HepG2 (cell line): ENCODE measurements around the gene SRSF8. TPM values are rescaled to one million over a fixed set of nuclear protein-coding genes. Genes with fewer than 3 reads are reported as not detected.

ENCODE experiments used
- ATAC-seq: fragments of 200-7000 bp; cut with Tn5 transposase; 3 replicates; pipeline ENCODE4 v1.9.1; 2020; ENCODE audit warnings: mild to moderate bottlenecking, moderate library complexity
- BruUV-seq: library from RNA; stranded (reverse); fragments of 400-500 nt; replicated peaks from 2 replicates; lab custom pipeline; 2021; lab: Mats Ljungman, UMichigan
- CTCF ChIA-PET: fragments of 300-600 bp; formaldehyde crosslinking; extraction: SDS; loops from one replicate; lab custom pipeline; 2021; ENCODE audit warnings: low total read pairs, inconsistent platforms, low intra/inter-chr PET ratio; lab: Yijun Ruan, JAX
- POLR2A ChIA-PET: fragments of 350-600 bp; sonication (Branson Sonifier 250); formaldehyde crosslinking; loops from one replicate; lab custom pipeline; 2020; ENCODE audit warnings: antibody characterized with exemption, inconsistent platforms; lab: Yijun Ruan, JAX
- DNase-seq: peaks from one replicate; pipeline ENCODE4 v3.0.0-alpha.2; 2015; ENCODE audit warnings: low spot score
- FAIRE-seq: peaks from 3 replicates; lab custom pipeline; 2011; peaks lifted over from hg19 to GRCh38; lab: Jason Lieb, UNC
- H2AFZ ChIP-seq: one replicate; pipeline ENCODE4 v1.6.1; 2011; ENCODE audit warnings: low read length, inconsistent platforms
- H3K27ac ChIP-seq: fragments of 300-600 bp; 3 replicates; pipeline ENCODE4 v1.8.0; 2011; ENCODE audit warnings: mixed run types, mild to moderate bottlenecking, mixed read lengths, low read length, inconsistent platforms; ENCODE audit not compliant: insufficient read depth; ENCODE audit errors: extremely low read length
- H3K27me3 ChIP-seq, 2 experiments: fragments of 200-600 bp in 1 of 2; 2 replicates in 1 of 2; 3 replicates in 1 of 2; pipeline versions ENCODE4 v1.6.0 to v1.8.0; 2011; ENCODE audit warnings: low read length in 2 of 2, mild to moderate bottlenecking in 2 of 2, moderate library complexity in 2 of 2, inconsistent platforms in 1 of 2; ENCODE audit not compliant: insufficient read depth in 2 of 2, control insufficient read depth in 1 of 2
- H3K36me3 ChIP-seq, 2 experiments: fragments of 200-600 bp in 1 of 2; replicated peaks in 1 of 2; 2 replicates in 1 of 2; 3 replicates in 1 of 2; pipeline versions ENCODE4 v1.5.1 to v1.8.0; 2011; ENCODE audit warnings: low read length in 2 of 2, inconsistent platforms in 1 of 2; ENCODE audit not compliant: insufficient read depth in 2 of 2, control insufficient read depth in 1 of 2
- H3K4me1 ChIP-seq: 2 replicates; pipeline ENCODE4 v1.5.1; 2012; ENCODE audit warnings: low read length, inconsistent platforms; ENCODE audit not compliant: insufficient read depth
- H3K4me2 ChIP-seq: 2 replicates; pipeline ENCODE4 v1.6.0; 2011; ENCODE audit warnings: low read depth, low read length, inconsistent platforms
- H3K4me3 ChIP-seq, 3 experiments: fragments of 200-600 bp in 1 of 3; sonication (generic), shearing (Covaris generic) in 1 of 3; replicated peaks in 1 of 3; 2 replicates each; pipeline ENCODE4 v1.5.1; 2011 to 2016; ENCODE audit warnings: low read length in 3 of 3, inconsistent platforms in 2 of 3, low read depth in 2 of 3, mild to moderate bottlenecking in 2 of 3, control low read depth in 1 of 3, mixed read lengths in 1 of 3; ENCODE audit not compliant: insufficient read depth in 1 of 3
- H3K79me2 ChIP-seq: one replicate; pipeline ENCODE4 v1.6.1; 2011; ENCODE audit warnings: low read length, inconsistent platforms; ENCODE audit not compliant: insufficient read depth
- H3K9ac ChIP-seq: 2 replicates; pipeline ENCODE4 v1.6.0; 2011; ENCODE audit warnings: mild to moderate bottlenecking, low read depth, low read length, inconsistent platforms; ENCODE audit not compliant: insufficient read depth
- H3K9me3 ChIP-seq: 2 replicates; pipeline ENCODE4 v1.5.1; 2012; ENCODE audit warnings: mild to moderate bottlenecking, low read length
- H4K20me1 ChIP-seq: 2 replicates; pipeline ENCODE4 v1.6.0; 2011; ENCODE audit warnings: inconsistent platforms, mild to moderate bottlenecking, low read length, moderate library complexity; ENCODE audit not compliant: insufficient read depth
- AHDC1 ChIP-seq: sonication (generic); formaldehyde crosslinking; IDR thresholded peaks from 2 replicates; pipeline ENCODE4 v1.5.1; 2020; ENCODE audit warnings: mild to moderate bottlenecking, missing genetic modification reagents, borderline replicate concordance
- HDAC6 ChIP-seq: fragments of 200-600 bp; sonication (generic); IDR thresholded peaks from 2 replicates; pipeline ENCODE4 v1.7.0; 2017; ENCODE audit warnings: mild to moderate bottlenecking, antibody characterized with exemption, low read length, low read depth
- PCBP1 ChIP-seq: fragments of 200-400 bp; formaldehyde crosslinking; IDR thresholded peaks from 2 replicates; pipeline ENCODE4 v1.6.1; 2017; ENCODE audit warnings: mild to moderate bottlenecking, low read depth, low read length, borderline replicate concordance
- SMARCE1 ChIP-seq: fragments of 450-650 bp; IDR thresholded peaks from 2 replicates; pipeline ENCODE4 v1.6.1; 2017; ENCODE audit warnings: borderline replicate concordance
- SP1 ChIP-seq, 2 experiments: fragments of 450-650 bp in 1 of 2; sonication (generic) in 1 of 2; formaldehyde crosslinking in 1 of 2; IDR thresholded peaks; 2 replicates each; pipeline versions ENCODE4 v1.4.0 to v1.6.1; 2016 to 2020; ENCODE audit warnings: missing genetic modification reagents in 1 of 2
- THYN1 ChIP-seq: sonication (generic); formaldehyde crosslinking; IDR thresholded peaks from 2 replicates; pipeline ENCODE4 v1.8.1; 2023; ENCODE audit warnings: low read depth, mild to moderate bottlenecking, moderate library complexity, missing genetic modification reagents, borderline replicate concordance
- ZNF225 ChIP-seq: sonication (generic); formaldehyde crosslinking; IDR thresholded peaks from 2 replicates; pipeline ENCODE4 v1.4.0; 2020; ENCODE audit warnings: mild to moderate bottlenecking, missing genetic modification reagents
- ZNF276 ChIP-seq: sonication (generic); formaldehyde crosslinking; IDR thresholded peaks from 2 replicates; pipeline ENCODE4 v1.4.0; 2020; ENCODE audit warnings: mild to moderate bottlenecking, low read depth, missing genetic modification reagents
- ZNF773 ChIP-seq: sonication (generic); formaldehyde crosslinking; IDR thresholded peaks from 2 replicates; pipeline ENCODE4 v1.4.0; 2020; ENCODE audit warnings: missing genetic modification reagents, borderline replicate concordance
- ZNF879 ChIP-seq: sonication (generic); formaldehyde crosslinking; IDR thresholded peaks from 2 replicates; pipeline ENCODE4 v1.8.1; 2023; ENCODE audit warnings: missing genetic modification reagents
- in situ Hi-C: cut with HindIII; loops from 2 replicates; pipeline ENCODE4 v1.10.0; 2017; ENCODE audit warnings: low pct_unique_long_range_greater_than_20kb; ENCODE audit not compliant: extremely low pct_ligation_motif_present
- intact Hi-C: fragments of 100-400 bp; cut with micrococcal nuclease; formaldehyde crosslinking; loops from one replicate; pipeline ENCODE4 v1.10.0; 2022; ENCODE audit not compliant: unreplicated experiment
- polyA plus RNA-seq, 8 experiments: library from polyadenylated mRNA; depleted of rRNA in 3 of 8; stranded (reverse) in 7 of 8; unstranded in 1 of 8; fragments of >200 nt; fragmentation: Illumina TruSeq in 4 of 8; extraction: Trizol in 4 of 8; gene quantifications; 2 replicates each; pipeline versions ENCODE4 v1.2.1 to v1.2.3, GENCODE V29; 2011 to 2016; ENCODE audit warnings: low read depth in 4 of 8, missing spikeins in 1 of 8, mixed read lengths in 1 of 8; ENCODE audit not compliant: insufficient read depth in 1 of 8
- total RNA-seq, 5 experiments: library from RNA; depleted of rRNA; stranded (reverse); fragments of >200 nt; fragmentation: Illumina TruSeq; extraction: Trizol; gene quantifications; 2 replicates each; pipeline ENCODE4 v1.2.3, GENCODE V29; 2016; ENCODE audit warnings: low read depth in 1 of 5
- TF ChIP-seq, protein P1 (sequence below): sonication (generic); formaldehyde crosslinking; IDR thresholded peaks from 2 replicates; pipeline ENCODE4 v1.8.0; 2022; ENCODE audit warnings: missing genetic modification reagents, mild to moderate bottlenecking, moderate library complexity, borderline replicate concordance
- TF ChIP-seq, protein P2 (sequence below): sonication (generic); formaldehyde crosslinking; IDR thresholded peaks from 2 replicates; pipeline ENCODE4 v1.5.0; 2020; ENCODE audit warnings: missing genetic modification reagents, mild to moderate bottlenecking, borderline replicate concordance

Gene SRSF8
- total and polyA plus RNA-seq, 2 of the 13 experiments (the other 11 are each of a cell fraction or from before 2014, with no cell fraction given), result 21.8 to 25.8 TPM

DNA sequence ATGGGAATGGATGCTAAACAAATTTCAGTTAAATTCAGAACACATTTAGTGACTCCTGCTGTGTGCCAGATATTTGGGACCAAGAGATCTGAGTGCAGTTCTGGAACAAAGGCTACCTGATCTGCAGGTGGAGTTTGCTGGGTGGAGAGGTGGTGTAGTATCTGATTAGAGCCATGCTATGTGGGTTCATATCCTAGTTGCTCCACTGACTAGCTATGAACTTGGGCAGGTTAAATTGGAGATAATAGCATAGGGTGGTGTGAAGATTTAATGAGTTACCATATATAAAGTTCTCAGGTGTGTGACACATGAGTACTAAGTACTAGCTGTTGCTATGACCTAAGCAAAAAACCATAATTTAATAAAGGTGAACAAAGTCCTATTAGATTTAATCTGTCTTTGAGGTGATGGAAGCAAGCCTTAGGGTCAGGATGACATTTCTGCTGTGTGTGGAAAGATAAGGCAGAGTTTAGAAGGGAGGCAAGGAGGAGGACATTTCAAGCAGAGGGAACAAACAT is 25.0 kb downstream of the SRSF8 start:
- FAIRE-seq (no peak), ATAC-seq (no peak), DNase-seq (no peak)
- H3K36me3 ChIP-seq, result no peaks in the 10 kb centered on the region
- no peak overlapping the region for H2AFZ ChIP-seq
- TSS peak; percentile 47 for BruUV-seq
- CTCF ChIA-PET, result no interaction called here
- POLR2A ChIA-PET, result interaction anchor here (3.6 kb wide), 1 partner anchor 24 kb away, joined by 48 read pairs; the partner anchor contains the start of gene SRSF8
- H3K4me1 ChIP-seq, result peaks cover 44% of the 10 kb centered on the region
- no peaks in the 10 kb centered on the region for H3K79me2 ChIP-seq
- H3K9me3 ChIP-seq, result no peaks in the 10 kb centered on the region
- no peak overlapping the region for H3K27ac ChIP-seq
- H4K20me1 ChIP-seq, result no peaks in the 10 kb centered on the region
- H3K27me3 ChIP-seq, result 0 out of 5 replicates have a peak, but pooled peaks cover 1 to 2% of the 10 kb centered on the region in 2 experiments
- H3K9ac ChIP-seq, result no peak overlapping the region
- in situ Hi-C loops (loop anchor here (25.0 kb wide), 1 partner anchor 146 kb away; the partner anchor contains the start of gene SESN3), intact Hi-C loops (loop anchor here (2.0 kb wide), 1 partner anchor 59 kb away; no protein-coding TSS in a partner anchor)
- H3K4me2 ChIP-seq, result no peak overlapping the region
- no peak overlapping the region for H3K4me3 ChIP-seq
- TF ChIP-seq, protein P1, sequence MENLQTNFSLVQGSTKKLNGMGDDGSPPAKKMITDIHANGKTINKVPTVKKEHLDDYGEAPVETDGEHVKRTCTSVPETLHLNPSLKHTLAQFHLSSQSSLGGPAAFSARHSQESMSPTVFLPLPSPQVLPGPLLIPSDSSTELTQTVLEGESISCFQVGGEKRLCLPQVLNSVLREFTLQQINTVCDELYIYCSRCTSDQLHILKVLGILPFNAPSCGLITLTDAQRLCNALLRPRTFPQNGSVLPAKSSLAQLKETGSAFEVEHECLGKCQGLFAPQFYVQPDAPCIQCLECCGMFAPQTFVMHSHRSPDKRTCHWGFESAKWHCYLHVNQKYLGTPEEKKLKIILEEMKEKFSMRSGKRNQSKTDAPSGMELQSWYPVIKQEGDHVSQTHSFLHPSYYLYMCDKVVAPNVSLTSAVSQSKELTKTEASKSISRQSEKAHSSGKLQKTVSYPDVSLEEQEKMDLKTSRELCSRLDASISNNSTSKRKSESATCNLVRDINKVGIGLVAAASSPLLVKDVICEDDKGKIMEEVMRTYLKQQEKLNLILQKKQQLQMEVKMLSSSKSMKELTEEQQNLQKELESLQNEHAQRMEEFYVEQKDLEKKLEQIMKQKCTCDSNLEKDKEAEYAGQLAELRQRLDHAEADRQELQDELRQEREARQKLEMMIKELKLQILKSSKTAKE, result no peak
- TF ChIP-seq ZNF773 (CRISPR knock-in tag) (no peak), AHDC1 (CRISPR knock-in tag) (no peak), THYN1 (CRISPR knock-in tag) (no peak), HDAC6 (no peak), SMARCE1 (no peak), ZNF225 (CRISPR knock-in tag) (no peak), ZNF879 (CRISPR knock-in tag) (no peak), PCBP1 (no peak), SP1 (IDR thresholded peaks at IDR 0.05) (no peak), SP1 (CRISPR knock-in tag; IDR thresholded peaks at IDR 0.05) (no peak), ZNF276 (CRISPR knock-in tag) (no peak)
- TF ChIP-seq, protein P2, sequence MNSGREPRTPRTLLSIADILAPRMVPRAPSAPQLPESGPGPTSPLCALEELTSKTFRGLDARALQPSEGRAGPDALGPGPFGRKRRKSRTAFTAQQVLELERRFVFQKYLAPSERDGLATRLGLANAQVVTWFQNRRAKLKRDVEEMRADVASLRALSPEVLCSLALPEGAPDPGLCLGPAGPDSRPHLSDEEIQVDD (CRISPR knock-in tag), result no peak
